Skeletal muscle tissue (tissue), 4 donors: ENCODE results near the gene ORC1. TPM values are rescaled to one million over a fixed set of nuclear protein-coding genes. Genes with fewer than 3 reads are reported as not detected.

Experiments used
- H3K27ac ChIP-seq: one replicate; pipeline ENCODE4 v1.7.0; 2013; ENCODE audit warnings: mild to moderate bottlenecking, low read depth, low read length, inconsistent platforms
- H3K27me3 ChIP-seq, 3 donors: one replicate each; pipeline ENCODE4 v1.7.0; 2013; ENCODE audit warnings: low read length in 3 of 3; ENCODE audit not compliant: control insufficient read depth in 3 of 3, insufficient read depth in 3 of 3
- H3K36me3 ChIP-seq, 3 donors: one replicate each; pipeline ENCODE4 v1.7.0; 2013; ENCODE audit warnings: low read length in 3 of 3; ENCODE audit not compliant: control insufficient read depth in 3 of 3, insufficient read depth in 3 of 3
- H3K4me1 ChIP-seq, 3 donors: one replicate each; pipeline ENCODE4 v1.7.0; 2013; ENCODE audit warnings: low read length in 3 of 3, mild to moderate bottlenecking in 3 of 3; ENCODE audit not compliant: control insufficient read depth in 3 of 3, insufficient read depth in 3 of 3
- H3K4me3 ChIP-seq, 3 donors: one replicate each; pipeline ENCODE4 v1.7.0; 2013; ENCODE audit warnings: low read length in 3 of 3
- H3K9ac ChIP-seq, 3 donors: one replicate each; pipeline ENCODE4 v1.7.0; 2013; ENCODE audit warnings: low read length in 3 of 3, mild to moderate bottlenecking in 3 of 3, moderate library complexity in 2 of 3, low read depth in 1 of 3
- H3K9me3 ChIP-seq, 3 donors: one replicate each; pipeline ENCODE4 v1.7.0; 2013; ENCODE audit warnings: low read length in 3 of 3; ENCODE audit not compliant: control insufficient read depth in 3 of 3
- total RNA-seq: library from RNA; depleted of rRNA; stranded (reverse); fragments of >200 nt; gene quantifications from one replicate; pipeline ENCODE4 v1.2.3, GENCODE V29; 2014
- donor health status: Osteomylitis.

ORC1 gene
- total RNA-seq, 1 donor from 2014 or later: 1.6 TPM

- no peaks in the 10 kb centered on the region for H3K4me1 ChIP-seq
- no peaks in the 10 kb centered on the region for H3K27me3 ChIP-seq
- no peak overlapping the region for H3K27ac ChIP-seq
- H3K9ac ChIP-seq: no peak overlapping the region
- H3K36me3 ChIP-seq: peaks cover 7 to 41% (median 8%) of the 10 kb centered on the region in 3 donors
- no peaks in the 10 kb centered on the region for H3K9me3 ChIP-seq
- no peak overlapping the region for H3K4me3 ChIP-seq
Observed at GRCh38 chr1:52424231-52424636, 20.0 kb upstream of the ORC1 start.

- Histone ChIP-seq H3K27me3 (no peaks in the 10 kb centered on the region), H3K27ac (no peak overlapping the region), H3K9ac (no peak overlapping the region), H3K36me3 (peaks cover 8 to 44% (median 9%) of the 10 kb centered on the region in 3 donors), H3K4me1 (no peaks in the 10 kb centered on the region), H3K4me3 (no peak overlapping the region), H3K9me3 (no peaks in the 10 kb centered on the region)
Observed at GRCh38 chr1:52423771-52424170, 19.5 kb upstream of the ORC1 start.

GRCh38 chr1:52423055-52423454 is 18.8 kb upstream of the ORC1 start:
- no peaks in the 10 kb centered on the region for H3K9me3 ChIP-seq
- H3K9ac ChIP-seq: no peak overlapping the region
- no peak overlapping the region for H3K4me3 ChIP-seq
- no peaks in the 10 kb centered on the region for H3K27me3 ChIP-seq
- no peak overlapping the region for H3K27ac ChIP-seq
- H3K36me3 ChIP-seq: peaks cover 10 to 48% (median 16%) of the 10 kb centered on the region in 3 donors
- H3K4me1 ChIP-seq: no peaks in the 10 kb centered on the region

- Histone ChIP-seq H3K36me3 (peaks cover 14 to 54% (median 33%) of the 10 kb centered on the region in 3 donors), H3K4me1 (no peaks in the 10 kb centered on the region), H3K27me3 (no peaks in the 10 kb centered on the region)
Observed at GRCh38 chr1:52420713-52421112, 16.5 kb upstream of the ORC1 start.

GRCh38 chr1:52416811-52417210 is 12.6 kb upstream of the ORC1 start:
- Histone ChIP-seq H3K36me3 (peaks cover 40 to 66% (median 66%) of the 10 kb centered on the region in 3 donors), H3K4me3 (no peak overlapping the region), H3K27me3 (no peaks in the 10 kb centered on the region), H3K9me3 (no peaks in the 10 kb centered on the region), H3K9ac (no peak overlapping the region), H3K4me1 (no peaks in the 10 kb centered on the region), H3K27ac (no peak overlapping the region)

More at GRCh38 chr1:52420713-52421112, 16.5 kb upstream of the ORC1 start:
- no peak overlapping the region for H3K9ac ChIP-seq
- no peak overlapping the region for H3K4me3 ChIP-seq
- no peak overlapping the region for H3K27ac ChIP-seq
- no peaks in the 10 kb centered on the region for H3K9me3 ChIP-seq

- H3K9ac ChIP-seq: no peak overlapping the region
- no peaks in the 10 kb centered on the region for H3K27me3 ChIP-seq
- H3K9me3 ChIP-seq: no peaks in the 10 kb centered on the region
- H3K4me1 ChIP-seq: no peaks in the 10 kb centered on the region
- H3K36me3 ChIP-seq: peaks cover 51 to 79% (median 73%) of the 10 kb centered on the region in 3 donors
- no peak overlapping the region for H3K4me3 ChIP-seq
- H3K27ac ChIP-seq: no peak overlapping the region
Observed at GRCh38 chr1:52414942-52415341, 10.7 kb upstream of the ORC1 start.

- Histone ChIP-seq H3K27me3 (no peaks in the 10 kb centered on the region), H3K9me3 (no peaks in the 10 kb centered on the region), H3K36me3 (peaks cover 56 to 86% (median 76%) of the 10 kb centered on the region in 3 donors), H3K27ac (no peak overlapping the region), H3K4me1 (no peaks in the 10 kb centered on the region), H3K9ac (no peak overlapping the region), H3K4me3 (no peak overlapping the region)
Observed at GRCh38 chr1:52413410-52413989, 9.3 kb upstream of the ORC1 start.

GRCh38 chr1:52404975-52405338 is 734 bp upstream of the ORC1 start:
- Histone ChIP-seq H3K4me3 (peak overlapping the region; percentile 98 to 99 (median 99)), H3K27me3 (no peaks in the 10 kb centered on the region), H3K36me3 (peaks cover 13 to 24% (median 20%) of the 10 kb centered on the region in 3 donors), H3K9ac (peak overlapping the region; percentile 90 to 97 (median 96)), H3K9me3 (no peaks in the 10 kb centered on the region), H3K4me1 (peaks cover 12 to 21% (median 15%) of the 10 kb centered on the region in 3 donors), H3K27ac (peak overlapping the region; percentile 92)

GRCh38 chr1:52403566-52404115 is 582 bp downstream of the ORC1 start:
- Histone ChIP-seq H3K27ac (peak overlapping the region; percentile 92), H3K4me3 (peak overlapping the region; percentile 98 to 99 (median 99)), H3K36me3 (peaks cover 5 to 12% (median 8%) of the 10 kb centered on the region in 3 donors), H3K27me3 (no peaks in the 10 kb centered on the region), H3K9me3 (no peaks in the 10 kb centered on the region), H3K9ac (peak overlapping the region; percentile 52 to 97 (median 90)), H3K4me1 (peaks cover 12 to 21% (median 15%) of the 10 kb centered on the region in 3 donors)

- H3K9ac ChIP-seq: no peak overlapping the region
- H3K4me3 ChIP-seq: no peak overlapping the region
- H3K9me3 ChIP-seq: no peaks in the 10 kb centered on the region
Observed at GRCh38 chr1:52402860-52403240, 1.4 kb downstream of the ORC1 start.

More at GRCh38 chr1:52402860-52403240, 1.4 kb downstream of the ORC1 start:
- Histone ChIP-seq H3K27ac (no peak overlapping the region), H3K36me3 (peaks cover 0 to 6% (median 4%) of the 10 kb centered on the region in 3 donors), H3K27me3 (no peaks in the 10 kb centered on the region), H3K4me1 (peaks cover 12 to 21% (median 15%) of the 10 kb centered on the region in 3 donors)
